Naive thymus-derived CD4-positive, alpha-beta T cell (primary cell): ENCODE measurements around the gene SRGAP1. TPM values are rescaled to one million over a fixed set of nuclear protein-coding genes. Genes with fewer than 3 reads are reported as not detected.

Experiments
- ATAC-seq: fragments of 150-1000 bp; cut with Tn5 transposase; 2 replicates; pipeline ENCODE4 v1.10.0; 2021; ENCODE audit warnings: mild to moderate bottlenecking, moderate library complexity
- CTCF ChIA-PET: fragments of 350-600 bp; sonication (Branson Sonifier 250); formaldehyde crosslinking; loops from one replicate; lab custom pipeline; 2021; ENCODE audit warnings: antibody characterized with exemption; lab: Charles Lee
- POLR2A ChIA-PET: fragments of 350-600 bp; sonication (Branson Sonifier 250); formaldehyde crosslinking; loops from one replicate; lab custom pipeline; 2021; ENCODE audit warnings: antibody characterized with exemption, inconsistent platforms; lab: Charles Lee
- DNase-seq, 9 donors: peaks; one replicate each; pipeline versions ENCODE4 v3.0.0 to v3.0.0-alpha.2; 2020 to 2022; ENCODE audit warnings: mixed read lengths in 1 of 9
- H3K27ac ChIP-seq: one replicate; pipeline ENCODE4 v1.7.0; 2013; ENCODE audit warnings: mild to moderate bottlenecking, low read depth, low read length, moderate library complexity
- H3K27me3 ChIP-seq, 2 donors: one replicate each; pipeline ENCODE4 v1.7.0; 2013; ENCODE audit warnings: low read length in 2 of 2, mild to moderate bottlenecking in 2 of 2, moderate library complexity in 2 of 2; ENCODE audit not compliant: control insufficient read depth in 2 of 2, insufficient read depth in 2 of 2
- H3K36me3 ChIP-seq, 3 experiments: 1 replicate in 2 of 3; 2 replicates in 1 of 3; pipeline ENCODE4 v1.7.0; 2013; ENCODE audit warnings: low read length in 3 of 3, mild to moderate bottlenecking in 3 of 3, moderate library complexity in 1 of 3; ENCODE audit not compliant: insufficient read depth in 3 of 3, control insufficient read depth in 2 of 3
- H3K4me1 ChIP-seq, 2 donors: one replicate each; pipeline ENCODE4 v1.7.0; 2013; ENCODE audit warnings: low read length in 2 of 2, mild to moderate bottlenecking in 2 of 2, moderate library complexity in 1 of 2; ENCODE audit not compliant: control insufficient read depth in 2 of 2, insufficient read depth in 2 of 2
- H3K4me3 ChIP-seq: 2 replicates; pipeline ENCODE4 v1.7.0; 2013; ENCODE audit warnings: mild to moderate bottlenecking, low read length
- H3K9me3 ChIP-seq, 3 experiments: 1 replicate in 2 of 3; 2 replicates in 1 of 3; pipeline ENCODE4 v1.7.0; 2013; ENCODE audit warnings: low read length in 3 of 3; ENCODE audit not compliant: control insufficient read depth in 2 of 3
- H3K27ac Mint-ChIP-seq, 9 donors: one replicate each; pipeline ENCODE4 v1.8.0; 2020 to 2022; ENCODE audit warnings: mixed read lengths in 9 of 9, mild to moderate bottlenecking in 8 of 9, moderate library complexity in 5 of 9, inconsistent platforms in 2 of 9
- H3K27me3 Mint-ChIP-seq, 5 donors: one replicate each; pipeline ENCODE4 v1.8.0; 2021 to 2022; ENCODE audit warnings: mixed read lengths in 5 of 5, mild to moderate bottlenecking in 1 of 5
- H3K36me3 Mint-ChIP-seq, 5 donors: one replicate each; pipeline ENCODE4 v1.8.0; 2020 to 2022; ENCODE audit warnings: mixed read lengths in 5 of 5, mild to moderate bottlenecking in 3 of 5, inconsistent platforms in 1 of 5
- H3K4me1 Mint-ChIP-seq, 7 donors: one replicate each; pipeline ENCODE4 v1.8.0; 2020 to 2022; ENCODE audit warnings: mixed read lengths in 7 of 7, mild to moderate bottlenecking in 3 of 7, inconsistent platforms in 1 of 7
- H3K4me3 Mint-ChIP-seq, 10 donors: one replicate each; pipeline ENCODE4 v1.8.0; 2020 to 2022; ENCODE audit warnings: mild to moderate bottlenecking in 10 of 10, mixed read lengths in 10 of 10, moderate library complexity in 6 of 10, inconsistent platforms in 2 of 10
- H3K9me3 Mint-ChIP-seq, 11 donors: one replicate each; pipeline ENCODE4 v1.8.0; 2020 to 2022; ENCODE audit warnings: mixed read lengths in 11 of 11, mild to moderate bottlenecking in 4 of 11, inconsistent platforms in 1 of 11, moderate library complexity in 1 of 11
- intact Hi-C, 2 donors: fragments of 100-400 bp; cut with micrococcal nuclease; formaldehyde crosslinking; loops; one replicate each; pipeline ENCODE4 v1.15.1; 2023
- polyA plus RNA-seq, 2 donors: library from polyadenylated mRNA; unstranded; fragments of 300-500 nt; fragmentation: Illumina TruSeq; gene quantifications; one replicate each; pipeline ENCODE4 v1.2.3, GENCODE V29; 2021
- total RNA-seq, 6 experiments: library from RNA in 5 of 6; stranded (reverse) in 5 of 6; gene quantifications; 1 replicate in 5 of 6; 2 replicates in 1 of 6; pipeline ENCODE4 v1.2.3 and lab custom pipeline; 2021 to 2026

SRGAP1 gene
- total and polyA plus RNA-seq, 7 experiments from 2014 or later = 0.01 to 0.47 (median 0.08) TPM

- Histone ChIP-seq H3K9me3 (no peaks in the 10 kb centered on the region), H3K27me3 (no peaks in the 10 kb centered on the region), H3K4me1 (no peaks in the 10 kb centered on the region), H3K4me3 (no peak overlapping the region), H3K27ac (no peak overlapping the region), H3K36me3 (no peaks in the 10 kb centered on the region)
- CTCF ChIA-PET = no interaction called here
- POLR2A ChIA-PET = no interaction called here
- intact Hi-C loops = no loop called here
- peaks cover 0 to 2% (median 0%) of the 10 kb centered on the region in 7 donors for H3K4me1 Mint-ChIP-seq
- no peak overlapping the region for H3K4me3 Mint-ChIP-seq
- H3K9me3 Mint-ChIP-seq = peaks cover 0 to 4% (median 0%) of the 10 kb centered on the region in 11 donors
- ATAC-seq = no peak
- no peak for DNase-seq
- H3K36me3 Mint-ChIP-seq = peaks cover 2 to 20% (median 11%) of the 10 kb centered on the region in 5 donors
- peaks cover 0 to 1% (median 0%) of the 10 kb centered on the region in 5 donors for H3K27me3 Mint-ChIP-seq
- no peak overlapping the region for H3K27ac Mint-ChIP-seq
Measured at GRCh38 chr12:64170730-64171129, 326.2 kb downstream of the SRGAP1 start.

DNA sequence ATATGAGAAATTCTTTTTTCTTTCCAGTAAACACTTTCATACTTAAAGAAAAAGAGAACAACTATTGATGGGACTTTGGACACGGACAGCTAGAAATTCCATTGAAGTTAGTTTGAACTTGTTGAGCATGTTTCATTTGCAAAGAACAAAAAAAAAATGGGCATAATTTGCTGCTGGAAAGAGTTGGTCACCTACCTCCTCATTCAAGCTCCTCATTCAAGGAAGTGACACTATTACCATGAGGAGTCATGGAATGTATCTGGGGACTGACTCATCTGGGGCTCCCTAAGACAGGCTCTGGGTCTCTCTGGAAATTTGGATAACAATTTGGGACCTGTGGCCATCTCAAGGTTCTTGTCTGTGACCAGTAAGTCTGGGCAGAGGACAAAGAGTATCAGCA, 327.2 kb downstream of the SRGAP1 start:
- H3K4me1 ChIP-seq = no peaks in the 10 kb centered on the region
- Mint-ChIP-seq H3K27me3 (no peaks in the 10 kb centered on the region), H3K9me3 (no peaks in the 10 kb centered on the region), H3K4me3 (no peak overlapping the region), H3K27ac (no peak overlapping the region), H3K4me1 (peaks cover 0 to 2% (median 0%) of the 10 kb centered on the region in 7 donors), H3K36me3 (peaks cover 2 to 12% (median 9%) of the 10 kb centered on the region in 5 donors)
- H3K36me3 ChIP-seq = no peaks in the 10 kb centered on the region
- H3K4me3 ChIP-seq = no peak overlapping the region
- H3K27me3 ChIP-seq = no peaks in the 10 kb centered on the region
- ATAC-seq (no peak), DNase-seq (no peak)
- intact Hi-C loops = no loop called here
- no peak overlapping the region for H3K27ac ChIP-seq
- ChIA-PET POLR2A (interaction anchor here (0.6 kb wide), 1 partner anchor 90 kb away, joined by 3 read pairs; no protein-coding TSS in a partner anchor), CTCF (no interaction called here)
- H3K9me3 ChIP-seq = no peaks in the 10 kb centered on the region

- Mint-ChIP-seq H3K9me3 (no peaks in the 10 kb centered on the region), H3K4me3 (no peak overlapping the region), H3K4me1 (peaks cover 0 to 2% (median 0%) of the 10 kb centered on the region in 7 donors), H3K27ac (no peak overlapping the region), H3K36me3 (peaks cover 2 to 9% (median 7%) of the 10 kb centered on the region in 5 donors), H3K27me3 (no peaks in the 10 kb centered on the region)
- ChIA-PET POLR2A (no interaction called here), CTCF (no interaction called here)
- no peak for ATAC-seq
- H3K4me1 ChIP-seq = no peaks in the 10 kb centered on the region
- no peaks in the 10 kb centered on the region for H3K9me3 ChIP-seq
- DNase-seq = no peak
- no peaks in the 10 kb centered on the region for H3K36me3 ChIP-seq
- intact Hi-C loops = no loop called here
- no peak overlapping the region for H3K27ac ChIP-seq
- H3K27me3 ChIP-seq = no peaks in the 10 kb centered on the region
- H3K4me3 ChIP-seq = no peak overlapping the region
Measured at GRCh38 chr12:64172143-64172970, 327.9 kb downstream of the SRGAP1 start.

DNA sequence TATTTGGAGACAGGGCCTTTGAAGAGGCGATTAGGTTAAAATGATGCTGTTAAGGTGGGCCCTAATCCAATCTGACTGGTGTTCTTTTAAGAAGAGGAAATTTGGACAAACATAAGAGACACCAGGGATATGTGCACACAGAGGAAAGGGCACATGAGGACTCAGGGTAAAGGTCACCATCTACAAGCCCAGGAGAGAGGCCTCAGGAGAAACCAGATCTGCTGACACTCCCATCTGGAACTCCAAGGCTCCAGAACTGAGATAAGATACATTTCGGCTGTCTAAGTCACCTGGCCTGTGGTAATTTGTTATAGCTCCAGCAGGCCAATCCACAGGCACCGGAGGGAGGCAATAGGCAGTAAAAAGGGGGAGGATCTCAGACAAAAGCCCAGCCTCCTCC, 329.0 kb downstream of the SRGAP1 start:
- Mint-ChIP-seq H3K4me1 (peaks cover 0 to 2% (median 0%) of the 10 kb centered on the region in 7 donors), H3K9me3 (no peaks in the 10 kb centered on the region), H3K4me3 (no peak overlapping the region), H3K27me3 (no peaks in the 10 kb centered on the region), H3K36me3 (peaks cover 0 to 5% (median 3%) of the 10 kb centered on the region in 5 donors), H3K27ac (no peak overlapping the region)
- Histone ChIP-seq H3K36me3 (no peaks in the 10 kb centered on the region), H3K9me3 (no peaks in the 10 kb centered on the region), H3K4me1 (no peaks in the 10 kb centered on the region), H3K27me3 (no peaks in the 10 kb centered on the region), H3K4me3 (no peak overlapping the region), H3K27ac (no peak overlapping the region)
- ATAC-seq (no peak), DNase-seq (no peak)
- POLR2A ChIA-PET = no interaction called here
- intact Hi-C loops = no loop called here
- CTCF ChIA-PET = no interaction called here

DNA sequence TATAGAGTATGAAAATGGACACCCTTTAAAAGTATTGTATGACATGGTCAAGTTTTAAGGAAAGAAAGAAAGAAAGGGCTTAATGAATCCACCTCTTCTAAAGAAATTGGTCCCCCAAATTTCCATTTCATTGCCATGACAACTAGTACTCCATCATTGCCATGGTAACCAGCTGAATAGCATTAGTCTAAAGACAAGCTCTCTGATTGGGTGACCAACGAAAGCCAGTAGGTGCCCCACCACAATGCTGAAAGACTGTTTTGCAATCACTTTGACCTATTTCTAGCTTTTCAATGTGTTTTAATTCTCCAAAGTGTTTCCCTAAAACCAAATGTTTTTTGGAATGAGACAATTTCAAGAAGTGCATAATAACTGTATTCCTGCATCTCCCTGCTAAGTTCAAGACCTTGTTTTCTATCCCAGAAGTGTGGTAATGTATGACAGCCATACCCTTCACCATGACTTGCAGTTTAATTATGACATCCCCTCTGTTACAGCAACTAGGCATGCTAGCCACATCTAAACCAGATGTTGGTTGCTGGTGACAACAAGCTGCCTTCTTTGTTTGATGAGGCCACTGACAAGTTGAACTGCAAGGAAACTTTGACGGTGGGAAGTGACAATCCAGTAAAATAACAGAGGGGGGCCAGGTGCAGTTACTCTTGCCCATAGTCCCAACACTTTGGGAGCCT, 330.9 kb downstream of the SRGAP1 start:
- no peak overlapping the region for H3K4me3 Mint-ChIP-seq
- no peaks in the 10 kb centered on the region for H3K9me3 Mint-ChIP-seq
- ChIA-PET POLR2A (no interaction called here), CTCF (no interaction called here)
- Histone ChIP-seq H3K9me3 (no peaks in the 10 kb centered on the region), H3K36me3 (no peaks in the 10 kb centered on the region), H3K4me3 (no peak overlapping the region), H3K4me1 (no peaks in the 10 kb centered on the region), H3K27ac (no peak overlapping the region), H3K27me3 (no peaks in the 10 kb centered on the region)
- no peak overlapping the region for H3K27ac Mint-ChIP-seq
- ATAC-seq (no peak), DNase-seq (no peak)
- intact Hi-C loops = no loop called here
- peaks cover 0 to 4% (median 0%) of the 10 kb centered on the region in 5 donors for H3K36me3 Mint-ChIP-seq
- no peaks in the 10 kb centered on the region for H3K4me1 Mint-ChIP-seq
- peaks cover 0 to 3% (median 0%) of the 10 kb centered on the region in 5 donors for H3K27me3 Mint-ChIP-seq

- ChIA-PET CTCF (no interaction called here), POLR2A (no interaction called here)
- H3K27ac ChIP-seq = no peak overlapping the region
- ATAC-seq (no peak), DNase-seq (no peak)
- H3K4me1 ChIP-seq = no peaks in the 10 kb centered on the region
- H3K27ac Mint-ChIP-seq = no peak overlapping the region
- no peak overlapping the region for H3K4me3 Mint-ChIP-seq
- no peaks in the 10 kb centered on the region for H3K9me3 Mint-ChIP-seq
- no peaks in the 10 kb centered on the region for H3K36me3 ChIP-seq
- no peaks in the 10 kb centered on the region for H3K4me1 Mint-ChIP-seq
- intact Hi-C loops = no loop called here
- H3K27me3 ChIP-seq = no peaks in the 10 kb centered on the region
- H3K27me3 Mint-ChIP-seq = peaks cover 0 to 3% (median 0%) of the 10 kb centered on the region in 5 donors
- H3K36me3 Mint-ChIP-seq = peaks cover 0 to 4% (median 0%) of the 10 kb centered on the region in 5 donors
- no peak overlapping the region for H3K4me3 ChIP-seq
- no peaks in the 10 kb centered on the region for H3K9me3 ChIP-seq
Measured at GRCh38 chr12:64177001-64177400, 332.5 kb downstream of the SRGAP1 start.
